NCI-H2081 treated with DMSO at 0.1 percent for 48 hours (cell line): ENCODE data around the gene FAM174C.

ENCODE experiments used
- DNase-seq: peaks from one replicate; lab custom pipeline; 2025; lab: John Stamatoyannopoulos, UW

FAM174C gene

DNA sequence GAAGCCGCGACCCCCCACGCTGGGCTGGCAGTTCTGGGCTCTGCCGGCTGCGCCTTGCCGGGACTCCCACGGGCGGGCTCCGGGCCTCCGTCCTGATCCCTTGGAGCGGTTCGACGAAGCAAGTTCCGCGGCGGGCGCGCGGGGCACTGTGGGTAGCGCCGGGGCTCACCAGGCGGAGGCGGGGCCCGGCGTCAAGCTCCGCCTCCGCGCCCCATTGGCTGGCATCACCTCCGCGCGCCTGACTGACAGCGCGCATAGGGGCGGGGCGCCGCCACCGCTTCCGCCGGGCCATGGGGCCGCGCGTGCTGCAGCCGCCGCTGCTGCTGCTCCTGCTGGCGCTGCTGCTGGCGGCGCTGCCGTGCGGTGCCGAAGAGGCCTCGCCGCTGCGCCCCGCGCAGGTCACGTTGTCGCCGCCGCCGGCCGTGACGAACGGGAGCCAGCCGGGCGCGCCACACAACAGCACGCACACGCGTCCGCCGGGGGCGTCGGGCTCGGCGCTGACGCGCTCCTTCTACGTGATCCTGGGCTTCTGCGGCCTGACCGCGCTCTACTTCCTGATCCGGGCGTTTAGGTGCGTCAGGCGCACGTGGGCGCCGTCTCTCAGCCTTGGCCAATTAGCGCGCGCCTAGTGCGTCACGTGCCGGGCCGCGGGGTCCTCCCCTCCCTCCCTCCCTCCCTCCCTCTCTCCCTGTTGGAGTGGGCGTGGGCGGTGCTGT is at the start of gene FAM174C:
Gene FAM174C, plus strand, starts transcription at position 271 of the 716 bp plus-strand sequence. Its CDS starts 20 bp downstream, at position 291.
- peak; percentile 57 for DNase-seq

DNA sequence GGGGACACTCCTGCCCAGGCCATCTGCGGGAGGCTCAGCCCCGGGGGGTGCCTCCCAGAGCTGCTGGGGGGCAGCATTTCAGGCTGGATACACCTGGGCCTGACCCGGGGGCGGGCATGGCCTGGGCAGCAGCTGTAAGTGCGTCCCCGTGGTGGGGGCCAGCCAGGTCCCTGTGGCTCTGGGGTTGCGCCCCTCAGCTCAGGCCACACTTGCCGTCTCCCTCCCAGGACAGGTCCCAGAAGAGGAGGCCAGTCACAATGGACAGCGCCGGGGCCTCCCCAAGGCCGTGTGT is 49.2 kb upstream of the FAM174C start:
- no peak for DNase-seq

DNA sequence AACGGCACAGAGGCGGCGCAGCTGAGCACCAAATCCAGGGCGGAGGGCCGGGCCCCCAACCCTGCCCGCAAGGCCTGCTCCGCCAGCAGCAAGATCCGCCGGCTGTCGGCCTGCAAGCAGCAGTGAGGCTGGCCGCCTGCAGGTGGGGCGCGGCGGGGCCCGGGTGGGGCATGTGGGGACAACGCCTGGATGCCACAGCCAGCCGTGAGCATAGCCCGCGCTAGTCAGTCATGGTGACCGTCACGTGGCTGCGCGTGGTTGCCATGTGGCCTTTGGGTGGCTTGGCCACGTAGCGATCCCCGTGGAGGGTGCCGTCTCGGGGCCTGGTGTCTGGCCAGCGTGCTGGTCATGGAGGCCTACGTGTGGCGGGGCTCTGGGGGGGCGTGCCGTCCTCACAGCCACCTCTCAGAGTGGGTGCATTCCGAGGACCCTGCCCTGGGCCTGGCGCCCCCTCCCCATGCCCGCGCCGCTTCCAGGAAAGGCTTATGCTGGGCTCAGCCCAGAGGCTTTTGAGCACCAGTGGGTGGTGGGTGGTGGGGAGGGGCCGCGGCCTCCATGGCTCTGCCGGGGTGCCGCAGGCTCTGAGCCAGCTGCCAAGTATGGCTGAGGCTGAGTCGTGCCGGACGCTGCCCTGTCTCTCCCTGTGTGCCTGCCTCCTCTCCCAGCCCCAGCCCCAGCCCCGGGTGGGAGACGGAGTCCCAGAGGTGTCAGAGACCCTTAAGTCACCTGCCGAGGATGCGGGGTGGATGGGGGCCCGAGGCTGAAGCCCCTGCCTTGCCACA is 48.6 kb upstream of the FAM174C start:
- DNase-seq, result no peak

DNA sequence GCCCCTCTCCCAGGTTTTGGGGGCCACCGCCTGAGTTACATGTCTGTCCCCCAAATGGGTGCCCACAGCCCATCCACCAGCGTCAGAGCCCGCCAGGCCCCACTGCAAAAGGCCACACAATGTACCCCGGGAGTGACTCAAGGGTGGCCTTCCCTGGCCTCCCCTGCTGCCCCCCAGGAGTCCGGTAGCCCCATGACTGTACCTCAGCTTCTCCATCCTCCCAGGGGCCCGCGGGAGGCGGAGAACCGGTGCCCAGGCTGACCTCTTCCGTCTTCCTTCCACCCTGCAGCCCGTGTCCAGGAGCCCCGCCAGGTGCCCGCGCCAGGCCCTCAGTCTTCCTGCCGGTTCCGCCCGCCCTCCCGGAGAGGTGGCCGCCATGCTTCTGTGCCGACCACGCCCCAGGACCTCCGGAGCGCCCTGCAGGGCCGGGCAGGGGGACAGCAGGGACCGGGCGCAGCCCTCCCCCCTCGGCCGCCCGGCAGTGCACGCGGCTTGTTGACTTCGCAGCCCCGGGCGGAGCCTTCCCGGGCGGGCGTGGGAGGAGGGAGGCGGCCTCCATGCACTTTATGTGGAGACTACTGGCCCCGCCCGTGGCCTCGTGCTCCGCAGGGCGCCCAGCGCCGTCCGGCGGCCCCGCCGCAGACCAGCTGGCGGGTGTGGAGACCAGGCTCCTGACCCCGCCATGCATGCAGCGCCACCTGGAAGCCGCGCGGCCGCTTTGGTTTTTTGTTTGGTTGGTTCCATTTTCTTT is 47.9 kb upstream of the FAM174C start:
- no peak for DNase-seq

DNA sequence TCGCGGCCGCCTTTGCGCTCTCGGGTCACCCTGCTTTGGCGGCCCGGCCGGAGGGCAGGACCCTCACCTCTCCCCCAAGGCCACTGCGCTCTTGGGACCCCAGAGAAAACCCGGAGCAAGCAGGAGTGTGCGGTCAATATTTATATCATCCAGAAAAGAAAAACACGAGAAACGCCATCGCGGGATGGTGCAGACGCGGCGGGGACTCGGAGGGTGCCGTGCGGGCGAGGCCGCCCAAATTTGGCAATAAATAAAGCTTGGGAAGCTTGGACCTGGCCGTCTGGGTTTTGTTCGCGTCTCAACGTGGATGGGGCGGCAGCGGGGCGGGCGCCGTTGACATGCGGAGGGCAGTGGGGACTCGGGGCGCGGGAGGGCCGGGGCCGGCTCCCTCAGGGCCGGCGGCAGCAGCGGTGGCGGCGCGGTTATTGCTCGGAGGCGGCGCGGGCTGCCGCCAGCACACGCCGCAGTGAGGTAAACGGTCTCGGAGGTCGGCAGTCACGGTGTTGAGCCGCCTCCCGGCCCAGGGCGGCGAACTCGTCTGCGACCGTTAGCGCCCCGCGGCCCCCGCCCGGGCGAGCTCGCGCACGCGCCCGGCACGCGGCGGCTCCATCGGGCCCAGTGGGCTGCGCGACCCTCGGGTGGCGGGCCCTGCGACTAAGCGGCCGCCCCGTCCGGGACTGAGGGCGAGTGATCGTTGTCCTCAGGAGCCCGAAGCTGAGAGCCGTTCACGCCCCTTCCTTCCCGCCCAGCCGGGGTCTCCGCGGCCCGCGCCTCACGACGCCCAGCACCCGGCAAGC is 47.0 kb upstream of the FAM174C start:
- DNase-seq, result no peak

DNA sequence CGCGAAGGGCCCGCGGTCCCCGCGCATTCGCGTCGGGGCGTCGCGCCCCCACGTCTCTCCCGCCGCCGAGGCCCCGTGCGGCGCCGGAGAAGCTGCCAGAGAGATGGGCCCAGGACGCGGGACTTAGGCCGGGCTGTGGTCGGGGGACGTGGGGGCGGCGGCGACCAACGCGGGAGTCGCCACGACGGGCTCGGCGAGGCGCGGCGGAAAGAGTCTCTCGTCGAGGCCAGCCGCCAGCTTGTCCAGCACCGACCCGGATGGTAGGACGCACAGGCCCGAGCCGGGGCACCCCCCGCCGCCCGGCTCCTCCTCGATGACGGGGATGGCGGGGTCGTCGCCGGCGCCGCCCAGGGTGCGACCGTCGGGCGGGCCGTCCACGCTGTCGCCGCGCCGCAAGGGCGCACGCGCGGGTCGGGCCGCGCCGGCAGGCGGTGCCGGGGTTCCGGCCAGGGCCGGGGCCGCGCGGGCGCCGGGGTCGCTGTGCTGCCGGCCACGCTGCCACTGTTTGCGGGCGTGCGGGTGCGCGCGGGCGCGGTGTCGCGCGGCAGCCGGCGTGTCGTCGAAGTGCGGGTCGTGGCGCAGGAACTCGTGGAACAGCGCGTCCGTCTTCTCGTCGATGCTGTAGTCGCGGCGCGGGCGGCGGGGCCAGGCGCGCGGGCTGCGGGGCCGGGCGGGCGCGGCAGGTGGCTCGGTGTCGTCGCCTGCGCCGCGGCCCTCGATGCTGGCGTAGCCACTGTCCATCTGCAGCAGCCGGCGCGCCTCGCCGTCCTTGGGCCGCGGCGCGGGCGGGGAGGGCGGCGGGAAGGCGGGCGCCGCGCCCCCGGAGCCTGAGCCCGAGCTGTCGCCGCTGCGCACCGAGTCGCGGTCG is 46.0 kb upstream of the FAM174C start:
- no peak for DNase-seq

DNA sequence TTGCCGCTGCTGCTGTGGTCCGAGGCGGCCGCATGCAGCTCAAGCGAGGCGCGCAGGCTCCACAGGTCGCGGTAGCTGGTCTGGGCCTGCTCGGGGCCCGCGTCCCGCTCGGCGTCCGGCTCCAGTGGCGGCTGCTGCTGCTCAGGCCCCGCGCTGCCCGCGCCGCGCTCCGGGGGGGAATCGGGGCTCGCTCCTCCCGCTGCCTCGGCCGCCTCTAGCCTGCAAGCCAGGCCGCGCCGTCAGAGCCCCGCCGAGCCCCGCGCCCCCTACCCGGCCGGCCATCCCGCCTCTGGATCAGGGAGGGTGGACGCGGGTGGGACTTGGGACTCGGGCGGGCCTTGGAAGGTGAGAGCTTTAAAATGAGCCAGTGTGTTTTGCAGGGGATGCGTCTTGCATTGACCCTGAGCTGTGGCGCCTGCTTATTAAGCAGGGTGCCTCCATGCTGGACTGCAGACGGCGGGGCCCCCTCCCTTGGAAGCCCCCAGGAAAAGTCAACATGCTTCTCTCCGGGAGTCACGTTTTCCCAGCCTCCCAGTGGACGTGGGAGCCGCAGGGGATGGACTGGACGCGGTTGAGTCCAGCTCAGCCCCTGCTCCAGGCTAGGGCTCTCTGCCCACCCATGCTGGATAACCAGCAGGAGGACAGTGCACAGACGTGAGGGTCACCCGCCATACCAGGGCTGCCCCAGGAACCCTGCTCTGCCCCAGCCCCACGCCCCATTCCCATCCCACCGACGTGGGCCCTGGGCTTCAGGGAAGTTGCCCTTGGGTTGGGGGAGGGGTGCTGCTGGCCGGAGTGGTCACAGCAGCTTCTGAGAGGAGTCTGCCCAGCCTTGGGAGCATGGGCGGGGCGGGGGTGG is 45.2 kb upstream of the FAM174C start:
- DNase-seq, result no peak

DNA sequence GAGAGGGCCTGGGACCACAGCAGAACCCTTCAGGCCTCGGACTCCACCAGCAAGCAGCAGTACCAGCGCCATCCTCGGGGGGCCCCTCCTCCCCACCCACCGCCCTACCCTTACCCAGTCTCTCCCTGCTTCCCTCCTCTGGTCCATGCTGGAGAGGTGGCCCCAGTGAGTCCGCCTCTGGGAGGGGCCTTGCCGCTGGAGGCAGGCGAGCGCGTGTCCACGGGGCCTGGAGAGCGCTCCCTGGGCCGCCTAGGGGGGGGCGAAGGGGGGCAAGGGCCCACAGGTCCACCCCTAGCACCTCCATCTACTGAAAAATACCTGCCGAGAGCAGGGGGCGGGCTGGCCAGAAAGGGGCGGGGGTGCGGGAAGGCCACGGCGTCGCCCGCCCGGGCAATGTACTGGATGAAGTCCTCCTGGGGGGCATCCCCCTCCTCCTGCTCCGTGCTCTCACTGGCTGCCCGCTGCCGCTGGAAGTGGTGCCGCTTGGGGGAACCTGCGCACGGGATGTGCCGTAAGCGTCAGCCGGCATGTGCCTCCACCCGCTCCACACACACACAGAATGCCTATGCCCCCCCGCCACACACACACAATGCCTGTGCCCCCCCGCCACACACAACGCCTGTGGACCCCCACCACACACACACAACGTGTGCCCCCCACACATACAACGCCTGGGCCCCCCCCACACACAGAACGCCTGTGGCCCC is 44.4 kb upstream of the FAM174C start:
- DNase-seq, result no peak

DNA sequence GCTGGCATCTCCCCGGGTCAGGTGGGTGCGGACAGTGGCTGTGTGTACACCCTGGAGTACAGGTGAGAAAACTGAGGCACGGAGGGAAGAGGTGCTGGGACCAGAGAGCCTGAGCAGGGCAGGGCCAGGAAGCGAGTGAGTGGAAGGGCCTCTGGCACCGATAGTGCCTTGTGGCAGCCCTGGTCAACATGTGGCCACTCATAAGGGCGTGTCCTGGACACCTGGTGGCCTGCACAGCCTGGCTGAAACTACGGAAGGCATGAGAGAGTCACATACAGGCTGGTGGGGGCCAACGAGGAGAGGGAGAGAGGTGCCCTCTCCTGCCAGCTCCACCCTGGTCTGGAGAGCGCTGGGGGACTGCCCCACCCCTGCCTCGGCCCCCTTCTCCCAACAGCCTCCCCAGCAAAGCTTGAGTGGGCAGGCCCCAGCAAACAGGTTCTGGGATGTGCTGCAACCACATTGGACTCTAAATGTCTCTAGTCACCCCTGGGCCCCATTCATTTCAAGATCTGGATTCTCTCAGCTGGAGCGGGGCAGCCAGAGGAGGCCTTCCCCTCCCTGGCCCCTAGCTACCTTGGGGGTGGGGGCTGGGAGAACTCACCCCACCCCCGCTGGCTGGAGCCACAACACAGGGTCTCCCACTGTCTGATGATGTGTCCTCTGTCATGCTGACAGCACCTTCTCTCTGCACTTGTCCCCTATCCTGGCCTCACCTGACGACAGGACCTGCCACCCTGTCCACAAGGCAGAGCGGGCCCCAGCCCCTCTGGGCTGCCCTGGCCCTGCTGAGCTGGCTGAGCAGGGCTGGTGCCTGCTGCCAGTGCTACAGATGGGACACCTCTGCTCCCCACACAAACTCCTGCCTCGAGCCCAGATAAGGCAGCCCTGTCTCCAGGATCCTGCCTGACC is 43.3 kb upstream of the FAM174C start:
- DNase-seq, result no peak

DNA sequence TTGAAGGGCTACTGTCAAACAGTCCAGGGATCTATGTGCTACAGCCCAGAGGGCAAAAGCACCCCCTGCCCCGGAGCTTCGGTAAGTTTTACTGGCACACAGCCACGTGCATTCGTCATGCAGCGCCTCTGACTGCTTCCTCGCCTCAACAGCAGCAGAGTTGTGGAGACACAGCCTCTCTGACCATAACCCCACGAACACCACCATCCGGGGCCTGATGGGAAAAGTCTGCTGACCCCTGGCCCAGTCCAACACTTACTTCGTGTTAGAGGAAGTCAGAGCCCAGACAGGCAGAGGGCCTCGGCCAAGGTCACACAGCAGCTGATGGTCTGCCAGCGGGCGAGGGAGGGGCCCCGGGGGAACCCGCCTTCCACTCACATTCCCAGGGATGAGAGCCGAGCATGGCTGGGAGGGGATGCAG is 42.7 kb upstream of the FAM174C start:
- no peak for DNase-seq

DNA sequence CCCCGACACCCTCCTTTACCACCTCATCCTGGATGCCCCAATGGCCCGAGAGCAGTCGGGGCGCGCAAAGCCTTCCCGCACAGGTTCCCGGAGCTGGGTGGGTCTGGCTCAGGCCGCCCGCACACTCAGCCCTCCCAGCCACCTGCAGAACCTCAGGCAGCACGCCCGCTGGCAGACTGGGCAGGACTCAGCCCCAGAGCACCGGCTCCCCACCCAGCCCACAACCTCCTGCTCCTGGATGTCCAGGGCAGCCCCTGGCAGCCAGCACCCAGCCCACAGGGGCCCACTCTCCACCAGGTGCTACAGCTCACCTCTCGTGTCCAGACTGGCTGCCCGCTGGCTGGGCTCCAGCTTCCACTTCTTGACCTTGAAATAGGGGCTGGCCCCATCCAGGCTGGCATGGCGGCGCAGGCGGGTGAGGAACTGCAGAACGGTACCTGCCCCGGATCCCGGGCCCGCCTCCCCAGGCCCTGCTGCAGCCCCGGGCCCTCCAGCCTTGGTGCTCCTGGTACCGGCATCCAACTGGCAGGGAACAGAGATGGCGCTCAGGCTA is 42.1 kb upstream of the FAM174C start:
- no peak for DNase-seq

DNA sequence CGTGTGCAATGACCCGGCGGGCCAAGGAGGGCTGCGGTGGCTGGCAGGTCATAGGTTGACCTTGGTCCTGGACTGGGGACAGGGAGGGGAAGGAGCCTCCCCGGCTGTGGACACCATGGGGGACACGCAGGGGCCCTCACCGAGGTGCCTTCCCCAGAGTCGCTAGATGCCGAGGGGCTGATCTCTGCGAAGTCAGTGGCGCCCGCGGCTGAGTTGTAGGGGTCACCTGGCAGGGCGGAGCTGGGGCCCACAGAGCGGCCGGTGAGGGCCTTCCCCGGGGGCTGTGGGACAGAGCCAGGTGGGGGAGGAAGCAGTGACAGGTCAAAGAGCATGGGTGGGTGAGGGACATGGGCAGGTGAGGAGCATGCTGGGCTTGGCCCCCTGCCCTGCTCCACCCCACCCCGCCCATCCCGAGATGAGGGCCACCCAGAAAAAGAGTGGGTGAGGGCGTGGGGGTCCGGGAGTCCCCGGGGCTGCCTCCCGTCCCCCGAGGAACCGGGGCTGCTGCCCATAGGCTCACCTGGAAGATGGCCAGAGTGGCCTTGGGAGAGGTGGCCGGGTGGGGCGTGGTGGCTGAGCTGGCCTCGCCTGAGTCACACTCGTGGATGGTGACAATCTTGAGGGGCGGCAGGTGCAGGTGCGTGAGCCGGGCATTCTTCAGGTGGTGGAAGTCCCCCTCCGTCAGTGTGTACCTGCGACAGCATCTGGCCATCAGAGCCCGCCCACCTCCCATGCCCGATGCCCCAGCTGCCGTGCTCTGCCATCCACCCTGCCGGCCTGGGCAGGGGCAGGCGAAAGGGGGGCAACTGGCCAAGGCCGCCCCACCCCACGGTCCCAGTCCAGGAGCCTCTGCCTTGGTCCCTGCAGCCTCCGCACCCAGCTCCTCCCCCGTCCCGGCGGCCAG is 41.0 kb upstream of the FAM174C start:
- DNase-seq, result no peak

DNA sequence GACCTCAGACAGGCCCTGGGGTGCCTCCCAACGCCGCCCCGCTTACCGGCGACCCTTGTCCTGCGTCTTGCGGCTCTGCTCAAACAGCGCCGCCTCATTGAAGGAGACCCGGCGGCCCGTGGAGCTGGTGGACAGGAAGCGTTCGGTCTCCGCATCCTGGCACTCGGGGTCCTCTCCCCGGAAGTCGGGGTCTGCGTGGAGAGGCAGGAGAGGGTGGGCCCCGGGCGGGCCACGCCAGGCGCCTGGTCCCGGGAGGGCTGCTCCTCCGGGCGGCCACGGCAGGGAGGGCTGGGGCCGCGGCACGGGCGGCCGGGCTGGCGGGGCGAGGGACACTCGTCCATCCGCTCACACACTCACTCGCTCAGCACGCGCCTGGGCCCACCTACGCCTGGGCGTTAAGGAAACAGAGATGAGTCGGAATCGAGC is 40.4 kb upstream of the FAM174C start:
- no peak for DNase-seq

DNA sequence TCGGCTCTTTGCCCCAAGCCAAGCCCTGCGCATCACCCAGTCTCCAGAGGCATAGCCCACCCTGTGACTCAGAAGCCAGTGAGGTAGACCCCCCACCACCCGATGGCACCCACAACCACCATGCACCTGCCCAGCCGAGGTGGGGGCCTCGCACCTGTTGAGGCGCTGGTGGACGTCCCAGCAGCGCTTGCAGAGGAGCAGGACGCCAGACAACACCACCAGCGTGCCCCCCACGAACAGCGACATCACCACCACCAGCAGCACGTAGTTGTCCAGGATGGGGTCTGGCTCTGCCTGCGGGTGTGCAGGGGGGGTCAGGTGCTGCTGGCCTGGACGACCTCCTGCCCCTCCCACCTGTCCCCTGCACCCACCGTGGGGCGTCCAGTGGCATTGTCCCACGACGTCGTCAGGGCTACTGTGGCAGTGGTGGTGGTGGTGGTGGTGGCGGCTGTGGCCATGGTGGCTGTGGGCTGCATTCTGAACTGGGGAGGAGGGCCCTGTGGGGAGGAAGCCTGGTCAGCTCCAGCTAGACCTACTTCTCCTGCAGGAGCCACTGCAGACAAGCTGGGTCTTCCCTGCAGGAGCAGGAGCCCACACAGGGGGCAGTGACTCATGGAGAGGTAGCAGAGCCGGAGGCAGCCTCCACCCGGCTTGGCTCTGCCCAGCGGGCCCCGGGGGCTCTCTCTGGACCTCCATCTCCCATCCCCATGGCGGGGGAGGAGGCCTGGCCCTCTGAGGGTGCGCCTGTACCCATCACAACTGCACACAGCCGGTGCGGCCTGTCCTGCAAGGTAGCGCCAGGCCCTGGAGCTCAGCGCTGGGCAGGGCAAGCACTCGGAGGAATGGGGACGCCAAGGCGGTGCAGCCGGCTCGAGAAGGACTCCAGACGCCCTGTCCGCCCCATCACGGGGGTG is 39.4 kb upstream of the FAM174C start:
- DNase-seq, result no peak

DNA sequence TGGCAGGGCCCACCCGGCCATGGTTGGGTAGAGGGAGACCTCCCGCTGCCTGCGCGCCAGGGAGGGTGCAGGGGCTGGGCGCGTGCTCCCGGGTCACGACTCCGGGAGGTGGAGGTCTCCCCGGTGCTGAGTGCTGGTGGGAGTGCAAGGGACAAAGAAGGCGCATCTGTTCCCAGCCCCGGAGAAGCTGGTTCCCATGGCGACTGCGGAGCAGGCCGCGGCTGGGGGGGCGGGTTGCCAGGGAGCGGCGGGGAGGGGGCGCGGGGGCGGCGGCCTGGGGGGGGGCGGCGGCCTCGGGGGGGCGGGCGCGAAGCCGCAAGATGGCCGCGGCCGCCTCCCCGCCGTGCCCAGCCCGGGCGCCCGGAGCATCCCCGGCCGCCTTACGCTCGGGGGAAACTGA is 38.8 kb upstream of the FAM174C start:
- no peak for DNase-seq
